DND-41 (cell line): Measurements from ENCODE around the gene IGFLR1.
A peak's percentile ranks its signal among the peaks of the same experiment; 100 is the strongest.

Experiments
- ATAC-seq: fragments of 200-7000 bp; cut with Tn5 transposase; 3 replicates; pipeline ENCODE4 v1.9.1; 2021; ENCODE audit warnings: low read depth; ENCODE audit not compliant: insufficient read depth
- DNase-seq: peaks from one replicate; pipeline ENCODE4 v3.0.0-alpha.2; 2020
- H2AFZ ChIP-seq: 2 replicates; pipeline ENCODE4 v1.6.0; 2012; ENCODE audit warnings: low read depth, low read length
- H3K27ac ChIP-seq: 2 replicates; pipeline ENCODE4 v1.5.1; 2012; ENCODE audit warnings: low read length, inconsistent platforms
- H3K27me3 ChIP-seq: fragments of 200-600 bp; sonication (generic); 2 replicates; pipeline ENCODE4 v1.6.0; 2012; ENCODE audit warnings: low read length, mild to moderate bottlenecking, inconsistent platforms; ENCODE audit not compliant: insufficient read depth, poor library complexity
- H3K36me3 ChIP-seq: 2 replicates; pipeline ENCODE4 v1.5.1; 2012; ENCODE audit warnings: low read length, inconsistent platforms; ENCODE audit not compliant: insufficient read depth
- H3K4me1 ChIP-seq: 2 replicates; pipeline ENCODE4 v1.5.1; 2012; ENCODE audit warnings: mild to moderate bottlenecking, low read length; ENCODE audit not compliant: insufficient read depth
- H3K4me2 ChIP-seq: 2 replicates; pipeline ENCODE4 v1.6.0; 2012; ENCODE audit warnings: mild to moderate bottlenecking, moderate library complexity, low read length, inconsistent platforms; ENCODE audit not compliant: insufficient read depth
- H3K4me3 ChIP-seq, 2 experiments: fragments of 200-600 bp in 1 of 2; shearing (Covaris generic) in 1 of 2; 2 replicates each; pipeline ENCODE4 v1.5.1; 2012 to 2016; ENCODE audit warnings: inconsistent platforms in 2 of 2, low read length in 2 of 2, mild to moderate bottlenecking in 2 of 2, low read depth in 1 of 2, moderate library complexity in 1 of 2
- H3K79me2 ChIP-seq: 2 replicates; pipeline ENCODE4 v1.6.0; 2012; ENCODE audit warnings: low read length, inconsistent platforms; ENCODE audit not compliant: insufficient read depth
- H3K9ac ChIP-seq: 2 replicates; pipeline ENCODE4 v1.6.0; 2012; ENCODE audit warnings: low read depth, mild to moderate bottlenecking, inconsistent platforms, low read length, moderate library complexity
- H3K9me3 ChIP-seq: 2 replicates; pipeline ENCODE4 v1.5.1; 2012; ENCODE audit warnings: low read length, moderate library complexity, mild to moderate bottlenecking, inconsistent platforms; ENCODE audit not compliant: insufficient read depth, severe bottlenecking
- H4K20me1 ChIP-seq: 2 replicates; pipeline ENCODE4 v1.6.0; 2012; ENCODE audit warnings: low read length; ENCODE audit not compliant: insufficient read depth
- CTCF ChIP-seq: IDR thresholded peaks from 2 replicates; pipeline ENCODE4 v1.5.1; 2012; ENCODE audit warnings: borderline replicate concordance, low read length, moderate library complexity, mild to moderate bottlenecking; ENCODE audit not compliant: poor library complexity, severe bottlenecking; ENCODE audit errors: extremely low read depth
- EZH2 ChIP-seq: IDR thresholded peaks from 3 replicates; pipeline ENCODE4 v1.6.1; 2012; ENCODE audit warnings: borderline replicate concordance, low read depth, mild to moderate bottlenecking, moderate library complexity, low read length, inconsistent platforms; ENCODE audit not compliant: severe bottlenecking

IGFLR1 gene

GRCh38 chr19:35719402-35720162 lies 22.7 kb downstream of the IGFLR1 start:
- H3K79me2 ChIP-seq = peaks cover 54% of the 10 kb centered on the region

GRCh38 chr19:35718345-35719041 lies 23.8 kb downstream of the IGFLR1 start:
- Histone ChIP-seq H3K9ac (peak overlapping the region; percentile 84), H2AFZ (peak overlapping the region; percentile 7), H3K27me3 (no peaks in the 10 kb centered on the region), H3K4me1 (peaks cover 42% of the 10 kb centered on the region), H3K4me2 (peak overlapping the region; percentile 82), H3K27ac (peak overlapping the region; percentile 48), H3K79me2 (peaks cover 52% of the 10 kb centered on the region), H3K4me3 (peak overlapping the region; percentile 56 to 94; a peak in 3 of 4 replicates), H4K20me1 (peaks cover 42% of the 10 kb centered on the region), H3K9me3 (no peaks in the 10 kb centered on the region), H3K36me3 (peaks cover 45% of the 10 kb centered on the region)
- DNase-seq = peak; percentile 65
- no peak for TF ChIP-seq CTCF
- no peak for TF ChIP-seq EZH2
- peak; percentile 7; the same call in 1 of the 3 replicates for ATAC-seq

More at GRCh38 chr19:35719402-35720162, 22.7 kb downstream of the IGFLR1 start:
- TF ChIP-seq CTCF (no peak), EZH2 (no peak)
- Histone ChIP-seq H3K9ac (peak overlapping the region; percentile 84), H3K27ac (peak overlapping the region; percentile 48; the same call in 1 of the 2 replicates), H3K36me3 (peaks cover 56% of the 10 kb centered on the region), H3K4me3 (peak overlapping the region; percentile 56 to 94; a peak in 3 of 4 replicates), H4K20me1 (peaks cover 49% of the 10 kb centered on the region), H3K4me1 (peaks cover 42% of the 10 kb centered on the region), H2AFZ (no peak overlapping the region), H3K9me3 (no peaks in the 10 kb centered on the region), H3K27me3 (no peaks in the 10 kb centered on the region), H3K4me2 (peak overlapping the region; percentile 82)
- no peak for ATAC-seq
- DNase-seq = no peak

GRCh38 chr19:35717665-35718344 lies 24.4 kb downstream of the IGFLR1 start, which contains the start of gene KMT2B:
Gene KMT2B, plus strand, starts transcription at chr19:35718003. Its CDS starts 16 bp downstream, at chr19:35718019.
- Histone ChIP-seq H3K9me3 (no peaks in the 10 kb centered on the region), H3K4me1 (peaks cover 42% of the 10 kb centered on the region), H3K79me2 (peaks cover 52% of the 10 kb centered on the region), H2AFZ (peak within 1 kb of the TSS; percentile 96), H3K9ac (peak within 1 kb of the TSS; percentile 84), H3K36me3 (peaks cover 38% of the 10 kb centered on the region), H3K27me3 (no peaks in the 10 kb centered on the region), H3K4me2 (peak within 1 kb of the TSS; percentile 96), H3K4me3 (peak within 1 kb of the TSS; percentile 59 to 94; a peak in 3 of 4 replicates), H3K27ac (peak within 1 kb of the TSS; percentile 80), H4K20me1 (peaks cover 39% of the 10 kb centered on the region)
- TF ChIP-seq CTCF (no peak), EZH2 (no peak)
- no peak for ATAC-seq
- no peak for DNase-seq
